Bronchial epithelial cell (primary cell): Measurements from ENCODE around the gene SDC1. TPM values are rescaled to one million over a fixed set of nuclear protein-coding genes. Genes with fewer than 3 reads are reported as not detected.

Experiments
- DNase-seq: peaks from one replicate; pipeline ENCODE4 v3.0.0-alpha.2; 2010; ENCODE audit warnings: low read depth
- FAIRE-seq: peaks from 2 replicates; lab custom pipeline; 2011; peaks lifted over from hg19 to GRCh38; lab: Jason Lieb, UNC
- H3K27me3 ChIP-seq: 2 replicates; pipeline ENCODE4 v1.5.1; 2011; ENCODE audit warnings: low read length; ENCODE audit not compliant: control insufficient read depth, insufficient read depth
- H3K36me3 ChIP-seq: 2 replicates; pipeline ENCODE4 v1.5.1; 2011; ENCODE audit warnings: low read length; ENCODE audit not compliant: control insufficient read depth, insufficient read depth
- H3K4me3 ChIP-seq: 2 replicates; pipeline ENCODE4 v1.5.1; 2011; ENCODE audit warnings: mild to moderate bottlenecking, low read depth, low read length, control low read depth
- CTCF ChIP-seq: IDR thresholded peaks from 2 replicates; pipeline ENCODE4 v1.5.1; 2011; ENCODE audit warnings: mild to moderate bottlenecking, moderate library complexity, low read length, control low read depth, inconsistent platforms; ENCODE audit not compliant: insufficient read depth, severe bottlenecking
- total RNA-seq: library from RNA; depleted of rRNA; stranded (reverse); fragments of >200 nt; gene quantifications from 2 replicates; pipeline ENCODE4 v1.2.1, GENCODE V29; 2014

The SDC1 gene
- total RNA-seq, 1 donor from 2014 or later = 1,084 TPM

GRCh38 chr2:20199633-20200270 is 25.2 kb downstream of the SDC1 start:
- no peak overlapping the region for H3K4me3 ChIP-seq
- H3K36me3 ChIP-seq = peaks cover 17% of the 10 kb centered on the region
- FAIRE-seq (no peak), DNase-seq (no peak)
- no peak for TF ChIP-seq CTCF
- no peaks in the 10 kb centered on the region for H3K27me3 ChIP-seq

- H3K36me3 ChIP-seq = peaks cover 12% of the 10 kb centered on the region
- no peaks in the 10 kb centered on the region for H3K27me3 ChIP-seq
- H3K4me3 ChIP-seq = no peak overlapping the region
- DNase-seq = no peak
- no peak for FAIRE-seq
- no peak for TF ChIP-seq CTCF
Observed at GRCh38 chr2:20198796-20199632, 25.9 kb downstream of the SDC1 start.

- DNase-seq (peak; percentile 45), FAIRE-seq (no peak)
- Histone ChIP-seq H3K4me3 (no peak overlapping the region), H3K27me3 (no peaks in the 10 kb centered on the region), H3K36me3 (peaks cover 6% of the 10 kb centered on the region)
- TF ChIP-seq CTCF = peak; percentile 8
Observed at GRCh38 chr2:20198001-20198400, 26.9 kb downstream of the SDC1 start.

GRCh38 chr2:20197192-20197591 is 27.7 kb downstream of the SDC1 start:
- TF ChIP-seq CTCF = no peak
- Histone ChIP-seq H3K36me3 (peaks cover 2% of the 10 kb centered on the region), H3K4me3 (no peak overlapping the region), H3K27me3 (no peaks in the 10 kb centered on the region)
- DNase-seq (no peak), FAIRE-seq (peak; percentile 76)

- TF ChIP-seq CTCF = no peak
- Histone ChIP-seq H3K36me3 (peaks cover under 1% of the 10 kb centered on the region), H3K4me3 (no peak overlapping the region), H3K27me3 (no peaks in the 10 kb centered on the region)
- FAIRE-seq (no peak), DNase-seq (no peak)
Observed at GRCh38 chr2:20196657-20197161, 28.2 kb downstream of the SDC1 start.
